Limb (tissue), 2 donors: Measurements from ENCODE around the gene CCDC106.
A peak's percentile ranks its signal among the peaks of the same experiment; 100 is the strongest.

Source experiments
- DNase-seq, 2 donors: peaks; one replicate each; pipeline ENCODE4 v3.0.0-alpha.2; 2016; ENCODE audit errors: extremely low spot score in 2 of 2

CCDC106 gene

DNA sequence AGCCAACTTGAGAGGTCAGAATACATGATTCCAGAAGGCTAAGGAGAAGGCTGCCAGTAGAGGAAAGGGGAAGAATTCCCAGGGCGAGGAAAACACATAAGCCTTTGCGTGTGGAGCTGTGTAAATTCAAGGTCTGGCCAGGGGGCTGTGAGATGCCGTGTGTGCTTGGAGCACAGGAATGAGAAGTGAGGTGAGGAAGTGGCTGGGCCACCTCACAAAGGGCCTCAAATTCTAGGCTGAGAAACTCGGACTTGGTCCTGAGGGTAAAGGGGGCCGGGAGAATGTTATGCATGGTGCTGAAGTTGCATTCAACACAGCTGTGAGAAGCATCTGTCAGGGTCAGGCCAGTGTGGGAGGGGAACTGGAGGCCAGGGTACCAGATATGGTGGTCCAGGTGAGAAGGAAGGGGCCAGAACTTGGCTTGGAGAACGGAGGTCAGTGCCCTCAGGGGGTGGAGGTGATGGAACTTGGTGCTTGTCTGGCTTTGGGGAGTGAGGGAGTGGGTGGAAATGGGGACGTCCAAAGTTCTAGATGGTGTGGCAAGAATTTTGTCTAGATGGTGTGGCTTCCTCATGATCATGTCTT lies 12.1 kb upstream of the CCDC106 start:
- DNase-seq, result no peak

DNA sequence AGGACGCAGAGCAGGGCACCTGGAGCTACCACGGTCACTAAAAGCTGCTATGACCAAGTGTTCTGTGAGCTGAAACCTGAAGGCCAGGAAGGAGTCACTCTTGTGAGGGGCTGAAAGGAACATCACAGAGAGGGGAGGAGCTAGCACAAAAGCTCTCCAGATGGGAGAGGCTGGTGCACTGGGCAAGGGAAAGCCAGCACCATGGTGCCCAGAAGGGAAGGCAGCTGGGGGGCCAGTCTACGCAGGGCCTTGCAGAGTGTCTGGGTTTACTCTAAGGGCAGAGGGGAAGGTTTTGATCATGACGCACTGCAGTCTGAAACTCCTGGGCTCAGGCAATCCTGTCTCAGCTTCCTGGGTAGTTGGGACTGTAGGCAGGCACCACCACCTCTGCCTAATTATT lies 11.3 kb upstream of the CCDC106 start:
- DNase-seq, result no peak

DNA sequence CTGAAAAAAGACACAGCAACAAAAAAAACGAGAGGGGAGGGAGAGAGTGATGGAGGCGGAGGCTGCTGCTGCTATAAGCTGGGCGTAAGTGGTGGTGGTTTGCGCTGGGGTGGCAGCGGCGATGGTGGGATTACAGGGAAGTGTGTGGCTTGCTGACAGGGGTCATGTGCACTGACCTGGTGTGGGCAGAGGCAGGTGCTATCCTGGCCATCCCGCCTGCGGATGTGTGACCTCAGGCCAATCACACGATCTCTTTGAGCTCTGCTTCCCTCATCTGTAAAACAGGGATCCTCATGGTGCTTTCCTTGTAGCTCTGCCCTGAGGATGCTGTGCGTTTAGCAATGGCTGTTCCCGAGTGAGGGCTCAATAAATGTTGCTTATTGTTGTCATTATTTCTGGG lies 10.5 kb upstream of the CCDC106 start:
- DNase-seq, result no peak

DNA sequence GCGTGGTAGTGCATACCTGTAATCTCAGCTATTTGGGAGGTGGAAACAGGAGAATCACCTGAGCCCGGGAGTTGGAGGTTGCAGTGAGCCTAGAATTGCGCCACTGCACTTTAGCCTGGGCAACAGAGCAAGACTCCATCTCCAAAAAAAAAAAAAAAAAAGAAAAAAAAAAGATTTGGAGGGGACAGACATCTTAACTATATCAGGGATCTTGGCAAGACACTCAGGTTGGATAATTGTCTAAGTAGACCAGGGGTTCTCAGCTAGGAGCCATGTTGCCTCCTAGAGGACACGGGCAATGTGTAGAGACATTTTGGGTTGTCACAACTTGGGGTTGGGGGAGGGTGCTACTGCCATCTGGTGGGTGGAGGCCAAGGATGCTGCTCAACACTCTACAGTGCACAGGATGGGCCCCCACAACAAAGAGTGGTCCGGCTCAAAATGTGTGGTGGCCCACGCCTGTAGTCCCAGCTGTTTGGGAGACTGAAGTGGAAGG lies 9.1 kb upstream of the CCDC106 start:
- peak in 1 of 2 donors; percentile 48 for DNase-seq

DNA sequence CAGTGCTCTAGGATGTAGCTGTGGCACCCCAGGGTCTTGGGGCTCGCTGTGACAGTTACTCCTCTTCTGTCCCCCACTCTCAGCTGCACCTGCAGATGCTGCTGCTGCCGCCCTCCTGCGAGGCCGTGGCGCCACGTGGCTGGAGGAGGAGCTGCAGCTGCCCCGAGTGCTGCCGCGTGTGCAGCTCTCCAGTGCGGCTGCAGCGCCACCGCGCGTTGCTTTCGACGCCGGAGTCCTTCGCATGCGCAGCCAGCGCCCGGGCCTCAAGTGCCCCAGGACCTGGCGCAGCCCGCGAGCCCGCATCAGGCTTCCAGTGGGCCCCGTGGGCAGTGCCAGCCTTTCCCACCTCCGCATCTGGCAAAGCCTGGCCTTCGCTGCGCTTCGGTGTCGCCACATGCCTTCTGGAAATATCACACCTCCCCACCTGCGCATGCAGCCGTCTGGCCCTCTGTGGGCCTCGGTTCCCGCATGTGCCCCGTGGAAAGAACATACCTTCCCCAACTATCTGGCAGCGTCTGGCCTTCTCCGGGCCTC lies 7.9 kb upstream of the CCDC106 start:
- peak; percentile 54 to 85 for DNase-seq

DNA sequence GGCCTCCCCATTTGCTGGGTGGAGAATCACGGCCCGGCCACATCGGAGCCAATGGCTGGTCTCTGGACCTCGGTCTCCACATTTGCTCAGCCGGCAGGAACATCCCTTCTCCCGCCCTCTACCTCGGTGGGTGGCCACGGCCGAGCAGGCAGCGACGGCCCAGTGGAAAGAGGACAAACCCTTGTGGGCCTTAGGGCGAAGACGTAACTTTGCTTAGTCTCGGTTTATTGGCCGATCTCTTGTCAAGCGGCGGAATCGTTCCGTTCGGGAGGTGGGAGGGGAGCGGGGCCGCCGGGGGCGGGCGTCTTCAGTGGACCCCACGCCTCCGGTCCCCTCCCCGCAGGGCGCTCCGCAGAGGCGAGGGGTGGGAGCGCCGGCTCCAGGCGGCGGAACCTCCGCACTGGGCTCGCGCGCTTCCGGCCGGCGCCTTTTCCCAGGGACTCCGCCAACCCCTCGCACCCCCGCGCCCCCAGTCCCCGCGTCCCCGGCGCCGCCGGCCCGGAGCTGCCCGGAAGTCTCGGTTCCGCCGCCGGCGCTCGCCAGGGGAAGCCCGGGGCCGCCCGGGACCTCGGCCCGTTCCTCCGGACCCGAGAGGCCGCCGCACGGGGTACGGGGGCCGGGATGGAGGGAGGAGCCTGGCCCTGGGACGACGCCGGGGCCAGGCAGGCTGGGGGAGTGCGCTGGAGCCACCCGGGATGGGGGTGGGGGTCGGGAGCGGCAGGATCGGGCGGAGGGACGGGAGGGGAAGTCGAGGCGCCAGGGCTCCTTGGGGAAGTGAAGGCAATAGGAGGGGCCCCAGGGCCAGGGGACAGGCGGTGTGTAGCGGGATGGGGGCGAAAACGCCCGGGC lies 7.2 kb upstream of the CCDC106 start, which contains the start of gene ZNF580:
ZNF580 (plus strand) TSS at position 426 of the 849 bp plus-strand sequence. CDS start 1,507 bp downstream, outside the sequence.
- DNase-seq, result peak; percentile 75 to 86

DNA sequence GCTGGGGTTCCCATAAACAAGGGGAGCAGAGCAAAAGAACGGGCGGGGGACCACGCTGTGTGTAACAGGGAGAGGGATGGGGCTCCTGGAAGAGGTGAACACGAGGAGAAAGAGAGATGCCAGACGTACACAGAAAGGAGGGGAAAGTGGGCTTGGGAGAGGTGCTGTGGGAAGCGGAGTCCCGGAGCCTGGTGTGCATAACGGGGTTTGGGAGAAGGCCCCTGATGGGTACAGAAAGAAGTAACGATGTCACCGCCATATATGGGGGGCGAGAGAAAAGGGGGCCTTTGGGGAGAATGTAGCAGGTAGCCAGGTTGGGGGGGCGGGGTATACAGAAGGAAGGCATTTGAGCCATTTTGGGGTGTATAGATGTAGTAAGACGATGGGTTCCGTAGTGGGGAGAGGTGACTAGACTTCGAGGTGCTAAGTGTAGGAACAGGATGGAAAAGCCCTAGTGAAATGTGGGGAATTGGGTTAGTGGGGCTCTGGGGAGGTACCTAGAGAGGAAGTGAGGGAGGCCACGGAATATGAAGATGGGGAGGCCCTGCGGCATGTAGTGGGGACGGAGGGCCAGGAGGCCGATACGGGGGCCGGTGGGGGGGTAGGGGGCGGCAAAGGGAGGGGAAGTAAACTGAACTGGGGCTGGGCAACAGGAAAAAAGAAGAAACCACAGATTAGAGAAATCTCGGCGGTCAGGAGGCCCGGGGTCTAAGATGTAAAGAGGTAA lies 6.4 kb upstream of the CCDC106 start:
- no peak for DNase-seq

DNA sequence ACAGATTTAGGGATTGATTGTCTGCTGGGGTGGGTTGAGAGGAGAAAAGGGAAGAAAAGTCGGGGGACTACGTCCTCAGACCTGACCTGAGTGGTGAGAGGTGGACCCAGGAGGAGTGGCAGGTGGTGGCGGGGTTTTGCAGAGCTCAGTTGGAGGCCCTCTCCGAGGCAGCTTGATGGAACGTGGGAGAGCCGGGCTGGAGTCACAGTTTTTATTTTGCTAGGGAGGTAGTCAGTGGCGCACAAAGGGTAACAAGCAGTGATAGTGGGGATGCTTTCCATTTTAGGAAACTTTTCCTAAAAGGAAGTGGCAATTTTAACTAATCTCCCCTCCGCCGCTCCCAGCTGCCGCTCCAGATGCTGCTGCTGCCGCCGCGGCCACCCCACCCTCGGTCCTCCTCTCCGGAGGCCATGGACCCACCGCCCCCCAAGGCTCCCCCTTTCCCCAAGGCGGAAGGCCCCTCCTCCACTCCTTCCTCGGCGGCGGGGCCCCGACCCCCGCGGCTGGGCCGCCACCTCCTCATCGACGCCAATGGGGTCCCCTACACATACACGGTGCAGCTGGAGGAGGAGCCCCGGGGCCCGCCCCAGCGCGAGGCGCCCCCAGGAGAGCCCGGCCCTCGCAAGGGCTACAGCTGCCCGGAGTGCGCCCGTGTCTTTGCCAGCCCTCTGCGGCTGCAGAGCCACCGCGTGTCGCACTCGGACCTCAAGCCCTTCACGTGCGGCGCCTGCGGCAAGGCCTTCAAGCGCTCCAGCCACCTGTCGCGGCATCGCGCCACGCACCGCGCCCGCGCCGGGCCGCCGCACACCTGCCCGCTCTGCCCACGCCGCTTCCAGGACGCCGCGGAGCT lies 5.6 kb upstream of the CCDC106 start:
- DNase-seq, result peak in 1 of 2 donors; percentile 48

DNA sequence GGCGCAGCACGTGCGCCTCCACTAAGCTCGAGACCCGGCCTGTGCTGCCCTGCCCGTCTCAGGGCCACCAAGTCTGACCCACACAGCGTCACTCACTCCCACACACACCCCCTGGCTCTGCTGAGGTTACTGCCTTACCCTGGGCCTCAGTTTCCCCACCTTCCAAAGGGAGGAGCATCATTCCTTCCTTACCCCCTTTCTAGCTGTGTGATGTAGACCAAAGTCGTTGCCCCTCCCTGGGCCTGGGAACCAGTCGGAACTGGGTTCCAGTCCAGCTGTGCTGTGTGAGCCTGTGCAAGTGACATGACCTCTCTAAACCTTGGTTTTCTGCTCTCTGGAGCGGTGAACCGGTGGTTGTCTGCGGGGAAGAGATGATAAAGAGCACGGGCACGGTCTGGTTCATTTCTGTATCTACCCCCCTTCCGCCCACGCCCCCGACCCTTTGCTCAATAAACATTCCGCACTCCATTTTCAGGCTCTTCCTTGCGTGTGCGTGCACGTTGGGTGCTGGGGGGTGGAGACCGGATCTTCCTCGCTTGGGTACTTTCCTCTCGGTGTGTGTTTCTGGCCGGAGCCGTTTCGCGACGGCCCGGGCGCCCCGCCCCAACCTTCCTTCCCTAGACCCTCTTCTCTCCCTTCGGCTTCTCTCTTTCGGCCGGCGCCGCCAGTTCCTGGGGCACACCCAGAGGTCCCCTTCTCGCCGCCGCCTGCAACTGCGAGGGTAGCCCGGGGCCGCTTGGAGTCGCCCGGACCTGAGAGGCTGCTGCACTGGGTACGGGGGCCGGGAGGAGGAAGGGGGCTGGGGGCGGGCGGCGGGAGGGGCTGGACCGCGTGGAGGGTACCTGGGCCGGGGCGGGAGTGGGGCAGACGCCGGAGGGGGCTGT lies 4.8 kb upstream of the CCDC106 start, which contains the start of gene ZNF581:
ZNF581 (plus strand) TSS at position 647 of the 884 bp plus-strand sequence. CDS start 923 bp downstream, outside the sequence.
- DNase-seq, result peak; percentile 62 to 84

DNA sequence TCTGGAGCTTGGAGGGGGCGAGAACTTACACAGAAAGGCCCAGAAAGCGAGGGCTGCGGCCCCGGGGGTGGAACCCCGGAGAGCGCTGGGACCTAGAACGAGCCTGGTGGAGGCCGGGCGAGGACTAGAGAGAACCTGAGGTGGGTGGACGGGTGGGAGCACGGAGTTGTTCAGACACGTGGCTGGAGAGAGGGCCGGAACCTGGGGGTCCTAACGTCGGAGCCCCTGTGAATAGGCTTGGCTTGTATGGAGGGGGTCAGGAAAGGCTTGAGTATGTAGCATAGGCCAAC lies 4.2 kb upstream of the CCDC106 start:
- DNase-seq, result no peak

DNA sequence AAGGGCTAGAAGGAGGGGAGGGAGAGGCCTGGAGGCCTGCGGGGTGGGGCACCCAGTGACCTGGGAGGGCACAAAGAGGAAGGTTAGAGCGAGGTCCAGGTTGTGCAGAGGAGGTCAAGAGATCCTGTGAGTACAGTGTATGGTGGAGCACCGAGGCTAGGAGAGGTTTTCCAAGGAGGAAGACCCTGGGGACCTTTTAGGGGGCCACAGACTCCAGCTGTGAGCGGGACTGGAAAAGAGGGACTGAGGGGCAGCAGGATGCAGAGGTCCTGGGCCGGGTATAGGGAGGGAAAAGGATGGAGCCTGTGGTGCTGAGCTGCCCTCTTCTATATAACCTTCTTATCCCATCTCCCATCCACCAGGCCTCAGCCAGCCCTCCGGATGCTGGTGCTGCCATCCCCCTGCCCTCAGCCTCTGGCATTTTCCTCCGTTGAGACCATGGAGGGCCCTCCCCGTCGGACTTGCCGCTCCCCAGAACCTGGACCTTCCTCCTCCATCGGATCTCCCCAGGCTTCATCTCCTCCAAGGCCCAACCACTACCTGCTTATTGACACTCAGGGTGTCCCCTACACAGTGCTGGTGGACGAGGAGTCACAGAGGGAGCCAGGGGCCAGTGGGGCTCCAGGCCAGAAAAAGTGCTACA lies 3.7 kb upstream of the CCDC106 start:
- no peak for DNase-seq

DNA sequence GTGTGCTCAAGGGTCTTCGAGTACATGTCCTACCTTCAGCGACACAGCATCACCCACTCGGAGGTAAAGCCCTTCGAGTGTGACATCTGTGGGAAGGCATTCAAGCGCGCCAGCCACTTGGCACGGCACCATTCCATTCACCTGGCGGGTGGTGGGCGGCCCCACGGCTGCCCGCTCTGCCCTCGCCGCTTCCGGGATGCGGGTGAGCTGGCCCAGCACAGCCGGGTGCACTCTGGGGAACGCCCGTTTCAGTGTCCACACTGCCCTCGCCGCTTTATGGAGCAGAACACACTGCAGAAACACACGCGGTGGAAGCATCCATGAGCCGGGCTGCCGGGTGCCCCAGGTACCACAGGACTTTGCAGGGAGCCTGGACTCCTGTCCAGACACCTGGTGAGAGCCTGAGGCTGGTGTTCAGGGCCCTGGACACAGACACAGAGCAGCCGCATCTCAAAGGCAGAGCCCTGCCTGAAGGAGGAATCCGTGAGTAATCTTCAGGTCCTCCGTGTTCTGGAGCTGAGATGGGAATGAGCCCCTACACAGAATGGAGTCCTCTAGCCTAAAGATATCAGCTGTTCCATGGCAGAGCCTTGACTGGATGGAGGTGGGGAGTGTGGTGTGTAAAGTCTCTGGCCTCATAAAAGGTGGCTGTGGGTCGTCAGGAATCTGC lies 3.0 kb upstream of the CCDC106 start:
- no peak for DNase-seq

DNA sequence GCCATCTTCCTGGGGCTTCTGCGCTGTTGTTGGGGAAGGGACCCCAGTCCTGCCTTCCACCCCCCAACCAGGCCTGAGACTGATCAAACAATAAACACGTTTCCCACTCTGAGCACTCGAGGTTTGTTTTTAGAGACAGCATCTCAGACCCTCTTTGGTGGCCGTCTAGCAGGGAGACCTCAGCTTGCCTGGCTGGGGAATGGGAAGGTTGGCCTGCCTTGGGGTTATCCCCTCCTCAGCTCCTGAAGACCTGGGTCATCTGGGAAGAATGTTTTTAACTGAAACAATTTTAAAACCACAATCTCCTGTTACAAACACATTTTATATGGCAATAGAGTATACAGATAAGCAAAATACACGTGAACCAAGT lies 2.5 kb upstream of the CCDC106 start:
- DNase-seq, result no peak

DNA sequence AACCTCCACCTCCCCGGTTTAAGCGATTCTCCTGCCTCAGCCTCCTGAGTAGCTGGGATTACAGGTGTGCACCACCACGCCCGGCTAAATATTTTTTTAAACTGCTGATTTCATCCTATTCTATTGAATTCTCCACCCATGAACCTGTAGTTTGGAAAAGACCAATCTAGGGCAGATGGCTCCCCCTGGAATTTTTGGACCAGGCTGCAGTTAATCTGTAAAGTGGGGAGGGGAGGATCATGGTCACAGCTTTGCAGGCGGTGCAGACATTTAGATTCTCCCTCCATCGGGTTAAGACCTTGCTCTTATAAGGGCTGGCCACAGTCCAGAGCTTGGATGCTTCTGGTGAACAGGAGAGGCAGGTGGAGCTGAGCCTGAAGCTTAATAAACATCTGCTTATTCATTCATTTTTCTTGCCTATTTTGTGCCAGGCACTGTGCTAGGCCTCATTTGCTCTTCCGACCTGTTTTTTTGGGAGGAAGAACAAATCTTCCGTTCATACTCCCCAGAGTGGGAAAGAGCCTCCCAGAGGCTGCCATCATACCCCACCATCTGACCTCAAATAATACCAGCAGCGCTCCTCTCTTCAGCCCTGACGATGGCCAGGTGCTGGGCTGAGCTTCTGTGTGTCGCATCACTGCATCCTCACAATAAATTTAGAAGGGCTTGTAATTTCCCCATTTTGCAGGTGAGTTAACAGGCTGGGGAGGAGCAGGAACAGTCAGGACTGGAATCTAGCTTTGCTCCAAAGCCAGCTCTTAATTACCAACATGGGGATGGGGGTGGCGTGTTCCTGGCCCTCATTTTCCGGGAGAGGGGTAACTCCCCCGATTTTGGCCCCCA lies 902 bp upstream of the CCDC106 start:
- DNase-seq, result no peak

DNA sequence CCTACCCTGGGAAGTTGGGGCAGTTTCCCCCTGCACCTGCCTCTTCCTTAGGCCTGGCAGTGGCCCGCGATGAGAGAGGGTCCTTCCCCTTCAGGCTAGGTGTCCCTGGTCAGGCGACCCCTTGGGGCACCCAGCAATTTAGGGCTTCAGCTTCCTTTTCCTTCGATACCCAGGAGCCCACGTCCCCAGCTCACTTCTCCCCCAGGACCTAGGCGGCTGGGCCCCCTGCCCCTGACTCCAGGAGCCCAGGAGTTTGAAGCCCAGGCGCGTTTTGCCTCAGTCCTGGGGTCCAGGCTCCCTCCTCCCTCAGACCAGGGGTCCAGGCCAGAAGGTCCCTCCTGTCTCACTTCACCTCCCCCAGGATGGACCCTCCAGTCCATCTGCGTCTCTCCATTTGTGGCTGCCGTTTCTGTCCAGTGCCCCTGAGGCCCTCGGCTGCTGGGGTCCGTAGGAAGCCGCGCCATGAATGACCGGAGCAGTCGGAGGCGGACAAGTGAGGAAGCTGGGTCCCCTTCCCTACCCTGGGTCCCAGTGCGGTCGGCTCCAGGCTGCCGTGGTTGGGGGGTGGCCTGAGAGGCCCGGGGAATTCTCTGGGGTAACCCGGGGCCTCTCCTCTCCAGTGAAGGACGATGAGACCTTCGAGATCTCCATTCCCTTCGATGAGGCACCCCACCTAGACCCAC lies 714 bp downstream of the CCDC106 start:
- DNase-seq, result peak in 1 of 2 donors; percentile 38

DNA sequence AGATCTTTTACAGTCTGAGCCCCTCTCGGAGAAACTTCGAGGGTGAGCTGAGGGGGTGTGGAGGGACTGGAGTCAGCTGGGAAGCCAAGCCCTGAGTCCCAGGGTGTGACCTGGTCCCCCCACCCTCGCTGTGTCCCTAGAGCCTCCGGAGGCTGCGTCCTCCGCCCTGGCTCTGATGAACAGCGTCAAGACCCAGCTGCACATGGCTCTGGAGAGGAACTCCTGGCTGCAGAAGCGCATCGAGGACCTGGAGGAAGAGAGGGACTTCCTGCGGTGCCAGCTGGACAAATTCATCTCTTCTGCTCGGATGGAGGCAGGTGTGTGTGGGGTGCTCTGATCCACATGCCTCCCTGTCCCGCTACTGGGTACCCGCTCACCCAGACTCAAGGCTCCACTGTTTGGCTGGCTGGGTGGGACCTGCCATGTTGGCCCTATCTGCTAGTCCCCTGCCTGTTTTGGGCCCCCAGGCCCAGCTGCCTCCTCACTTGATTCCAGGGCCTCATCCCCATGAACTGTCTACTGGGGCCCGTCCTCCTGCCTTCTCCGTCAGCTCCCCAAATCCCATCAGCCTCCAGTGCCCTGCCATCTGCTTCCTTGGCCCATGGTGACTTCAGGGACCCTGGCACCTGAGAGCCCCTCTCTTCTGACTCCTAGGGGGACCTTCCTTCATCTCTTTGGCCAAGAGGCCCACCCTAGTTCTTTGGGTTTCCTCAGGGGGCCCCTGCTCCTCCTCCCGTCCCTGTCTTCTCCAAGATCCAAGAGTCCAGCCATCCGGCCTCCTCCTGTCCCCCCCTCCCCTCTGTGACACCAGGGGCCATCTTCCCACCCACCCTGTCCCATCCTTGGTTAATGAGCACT lies 1.5 kb downstream of the CCDC106 start:
- DNase-seq, result peak in 1 of 2 donors; percentile 28
